GM19193 (cell line): ENCODE measurements around the gene ACOT4.

Experiments
- POLR2A ChIP-seq: IDR thresholded peaks from 4 replicates; pipeline ENCODE4 v1.6.1; 2011; ENCODE audit not compliant: insufficient read depth, insufficient read length; ENCODE audit errors: extremely low read depth

Gene ACOT4

GRCh38 chr14:73591690-73592449, at the start of gene ACOT4:
Gene ACOT4, plus strand, starts transcription at chr14:73591873. Its CDS starts 87 bp downstream, at chr14:73591960.
- TF ChIP-seq POLR2A = peak; percentile 53

GRCh38 chr14:73553845-73554244, 37.8 kb upstream of the ACOT4 start:
- TF ChIP-seq POLR2A = no peak

DNA sequence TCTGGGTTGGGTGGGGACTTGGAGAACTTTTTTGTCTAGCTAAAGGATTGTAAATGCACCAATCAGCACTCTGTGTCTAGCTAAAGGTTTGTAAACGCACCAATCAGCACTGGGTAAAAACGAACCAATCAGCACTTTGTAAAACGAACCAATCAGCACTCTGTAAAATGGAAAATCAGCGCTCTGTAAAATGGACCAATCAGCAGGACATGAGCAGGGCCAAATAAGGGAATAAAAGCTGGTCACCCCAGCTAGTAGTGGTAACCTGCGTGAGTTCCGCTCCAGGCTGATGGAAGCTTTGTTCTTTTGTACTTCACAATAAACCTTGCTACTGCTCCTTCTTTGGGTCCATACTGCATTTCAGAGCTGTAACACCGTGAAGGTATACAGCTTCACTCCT, 24.3 kb upstream of the ACOT4 start:
- TF ChIP-seq POLR2A = no peak

- no peak for TF ChIP-seq POLR2A
Observed at GRCh38 chr14:73567951-73568885, 23.5 kb upstream of the ACOT4 start.

DNA sequence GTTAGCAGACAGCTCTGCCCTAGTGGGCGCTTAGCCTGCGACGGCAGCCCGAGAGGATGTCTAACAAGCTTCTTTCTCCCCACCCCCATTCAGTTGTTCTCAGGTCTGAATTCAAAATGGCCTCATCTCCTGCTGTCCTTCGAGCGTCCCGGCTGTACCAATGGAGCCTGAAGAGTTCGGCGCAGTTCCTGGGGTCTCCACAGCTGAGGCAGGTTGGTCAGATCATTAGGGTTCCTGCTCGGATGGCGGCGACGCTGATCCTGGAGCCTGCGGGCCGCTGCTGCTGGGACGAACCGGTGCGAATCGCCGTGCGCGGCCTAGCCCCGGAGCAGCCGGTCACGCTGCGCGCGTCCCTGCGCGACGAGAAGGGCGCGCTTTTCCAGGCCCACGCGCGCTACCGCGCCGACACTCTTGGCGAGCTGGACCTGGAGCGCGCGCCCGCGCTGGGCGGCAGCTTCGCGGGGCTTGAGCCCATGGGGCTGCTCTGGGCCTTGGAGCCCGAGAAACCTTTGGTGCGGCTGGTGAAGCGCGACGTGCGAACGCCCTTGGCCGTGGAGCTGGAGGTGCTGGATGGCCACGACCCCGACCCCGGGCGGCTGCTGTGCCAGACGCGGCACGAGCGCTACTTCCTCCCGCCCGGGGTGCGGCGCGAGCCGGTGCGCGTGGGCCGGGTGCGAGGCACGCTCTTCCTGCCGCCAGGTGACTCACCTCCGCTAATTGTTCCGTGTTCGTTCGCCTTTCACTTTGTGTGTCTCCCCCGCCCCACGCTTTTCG, 22.3 kb upstream of the ACOT4 start, which contains the start of gene ACOT2:
TSS of gene ACOT2 (plus strand) at position 29 of the 774 bp plus-strand sequence. CDS start at position 57, 28 bp downstream.
- peak; percentile 71 for TF ChIP-seq POLR2A

- TF ChIP-seq POLR2A = no peak
Observed at GRCh38 chr14:73576391-73576790, 15.3 kb upstream of the ACOT4 start.

- no peak for TF ChIP-seq POLR2A
Observed at GRCh38 chr14:73588695-73589094, 3.0 kb upstream of the ACOT4 start.

DNA sequence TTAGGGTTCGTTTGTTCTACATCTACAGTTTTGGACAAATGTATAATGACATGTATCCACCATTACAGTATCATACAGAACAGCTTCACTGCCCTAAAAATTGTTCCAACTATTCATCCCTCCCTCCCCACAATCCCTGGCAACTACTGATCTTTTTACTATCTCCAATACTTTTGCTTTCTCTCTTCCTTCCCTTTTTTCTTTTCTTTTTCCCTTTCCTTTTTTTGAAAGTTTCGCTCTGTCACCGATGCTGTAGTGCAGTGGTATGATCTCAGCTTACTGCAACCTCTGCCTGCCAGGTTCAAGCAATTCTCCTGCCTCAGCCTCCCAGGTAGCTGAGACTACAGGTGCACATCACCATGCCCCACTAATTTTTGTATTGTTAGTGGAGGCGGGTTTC, 2.6 kb upstream of the ACOT4 start:
- no peak for TF ChIP-seq POLR2A

GRCh38 chr14:73594491-73594890, 2.8 kb downstream of the ACOT4 start:
- no peak for TF ChIP-seq POLR2A

- no peak for TF ChIP-seq POLR2A
Observed at GRCh38 chr14:73599499-73599898, 7.8 kb downstream of the ACOT4 start.

GRCh38 chr14:73602994-73603393, 11.3 kb downstream of the ACOT4 start:
- TF ChIP-seq POLR2A = no peak

DNA sequence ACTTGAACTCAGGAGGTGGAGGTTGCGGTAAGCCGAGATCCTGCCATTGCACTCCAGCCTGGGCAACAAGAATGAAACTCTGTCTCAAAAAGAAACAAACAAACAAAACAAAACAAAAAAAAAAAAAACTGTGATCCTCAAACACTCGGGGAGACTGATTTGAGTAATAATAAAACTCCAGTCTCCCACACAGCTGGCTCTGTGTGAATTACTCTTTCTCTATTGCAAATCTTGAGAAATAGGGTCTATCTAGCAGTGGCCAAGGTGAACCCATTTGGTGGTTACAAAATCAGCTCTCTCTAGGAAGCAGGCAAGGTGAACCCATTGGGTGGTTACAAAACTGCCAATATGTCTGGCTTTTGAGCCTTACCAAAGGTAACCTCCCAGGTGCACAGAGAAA, 14.6 kb downstream of the ACOT4 start:
- no peak for TF ChIP-seq POLR2A

GRCh38 chr14:73607241-73607640, 15.6 kb downstream of the ACOT4 start:
- no peak for TF ChIP-seq POLR2A

- TF ChIP-seq POLR2A = no peak
Observed at GRCh38 chr14:73610687-73611086, 19.0 kb downstream of the ACOT4 start.
